Measurements from ENCODE around the gene CLCNKB.

GRCh38 chr1:16082283-16083038 is 38.9 kb downstream of the CLCNKB start:
- TF ChIP-seq GLIS3 (CRISPR knock-in tag; IDR thresholded peaks at IDR 0.05): no peak
- TF ChIP-seq ZFP30 (CRISPR knock-in tag; IDR thresholded peaks at IDR 0.05): no peak
- no peak for TF ChIP-seq ARNTL (CRISPR knock-in tag; IDR thresholded peaks at IDR 0.05; ENCODE audit: borderline replicate concordance, low read depth)
- no peak for TF ChIP-seq CSRNP3 (CRISPR knock-in tag; IDR thresholded peaks at IDR 0.05)
- no peak for TF ChIP-seq OSR1 (CRISPR knock-in tag; IDR thresholded peaks at IDR 0.05)
- no peak for TF ChIP-seq TCF4 (CRISPR knock-in tag; IDR thresholded peaks at IDR 0.05; ENCODE audit: borderline replicate concordance)
- no peak for TF ChIP-seq ZC3H10 (CRISPR knock-in tag; IDR thresholded peaks at IDR 0.05)
- TF ChIP-seq CREB5 (CRISPR knock-in tag; IDR thresholded peaks at IDR 0.05; ENCODE audit: low read depth): no peak
